Kidney (tissue), 14 donors: ENCODE data around the gene SEMA5A. TPM values are rescaled to one million over a fixed set of nuclear protein-coding genes. Genes with fewer than 3 reads are reported as not detected.

ENCODE experiments used
- DNase-seq, 5 donors: peaks; one replicate each; pipeline ENCODE4 v3.0.0-alpha.2; 2013 to 2020
- FAIRE-seq: peaks from 2 replicates; lab custom pipeline; 2012; peaks lifted over from hg19 to GRCh38; lab: Jason Lieb, UNC
- H3K27ac ChIP-seq, 2 donors: one replicate each; pipeline ENCODE4 v1.7.0; 2013; ENCODE audit warnings: low read depth in 2 of 2, low read length in 2 of 2, inconsistent platforms in 1 of 2
- H3K27me3 ChIP-seq: one replicate; pipeline ENCODE4 v1.7.1; 2013; ENCODE audit warnings: low read length, inconsistent platforms; ENCODE audit not compliant: control insufficient read depth, insufficient read depth
- H3K36me3 ChIP-seq, 3 donors: one replicate each; pipeline versions ENCODE4 v1.7.0 to v1.7.1; 2013; ENCODE audit warnings: low read length in 3 of 3, control low read depth in 1 of 3, inconsistent platforms in 1 of 3; ENCODE audit not compliant: insufficient read depth in 3 of 3, control insufficient read depth in 2 of 3
- H3K4me1 ChIP-seq, 3 donors: one replicate each; pipeline versions ENCODE4 v1.7.0 to v1.7.1; 2013; ENCODE audit warnings: low read length in 3 of 3, inconsistent platforms in 1 of 3, low read depth in 1 of 3; ENCODE audit not compliant: control insufficient read depth in 2 of 3, insufficient read depth in 2 of 3
- H3K4me3 ChIP-seq, 3 donors: one replicate each; pipeline versions ENCODE4 v1.7.0 to v1.8.1; 2013; ENCODE audit warnings: low read length in 3 of 3, control low read depth in 1 of 3, inconsistent platforms in 1 of 3
- H3K9ac ChIP-seq, 3 donors: one replicate each; pipeline versions ENCODE4 v1.7.0 to v1.7.1; 2013; ENCODE audit warnings: low read length in 3 of 3, control low read depth in 1 of 3, inconsistent platforms in 1 of 3
- H3K9me3 ChIP-seq, 3 donors: one replicate each; pipeline versions ENCODE4 v1.7.0 to v1.7.1; 2013; ENCODE audit warnings: low read length in 3 of 3, control low read depth in 1 of 3, inconsistent platforms in 1 of 3; ENCODE audit not compliant: control insufficient read depth in 2 of 3, insufficient read depth in 1 of 3
- intact Hi-C: fragments of 100-400 bp; cut with DNase I; formaldehyde crosslinking; loops from one replicate; pipeline ENCODE4 v1.11.1; 2022
- polyA plus RNA-seq: library from polyadenylated mRNA; stranded (reverse); fragments of 350-450 nt; fragmentation: Illumina TruSeq; extraction: RNeasy Lipid Tissue Mini Kit (QIAGEN cat#74804); gene quantifications from one replicate; pipeline ENCODE4 v1.2.3, GENCODE V29; 2014; ENCODE audit warnings: low read depth, low replicate concordance; ENCODE audit not compliant: insufficient read depth
- total RNA-seq: library from RNA; stranded (reverse); fragmentation: NEBNext Ultra II Directional; extraction: Animal tissue kit (Norgen Biotek cat#: 25700); gene quantifications from one replicate; pipeline ENCODE4 v1.2.1, GENCODE V29; 2021
- TF ChIP-seq, protein P1 (sequence below): IDR thresholded peaks from 3 replicates; pipeline ENCODE4 v1.5.1; 2012; ENCODE audit warnings: mild to moderate bottlenecking, moderate library complexity, borderline replicate concordance; ENCODE audit not compliant: insufficient read depth; ENCODE audit errors: extremely low read depth
- donor health status: control.
- donor health status: control.
- donor health status: control.
- donor health status: control.
- donor health status: control.
- donor health status: DM: yes; HTN: yes; CAD: no.
- donor health status: Normal renal cell carcinoma (clear cell type).

The SEMA5A gene
- total and polyA plus RNA-seq, 2 donors from 2014 or later, result 7.9 to 23.3 TPM

DNA sequence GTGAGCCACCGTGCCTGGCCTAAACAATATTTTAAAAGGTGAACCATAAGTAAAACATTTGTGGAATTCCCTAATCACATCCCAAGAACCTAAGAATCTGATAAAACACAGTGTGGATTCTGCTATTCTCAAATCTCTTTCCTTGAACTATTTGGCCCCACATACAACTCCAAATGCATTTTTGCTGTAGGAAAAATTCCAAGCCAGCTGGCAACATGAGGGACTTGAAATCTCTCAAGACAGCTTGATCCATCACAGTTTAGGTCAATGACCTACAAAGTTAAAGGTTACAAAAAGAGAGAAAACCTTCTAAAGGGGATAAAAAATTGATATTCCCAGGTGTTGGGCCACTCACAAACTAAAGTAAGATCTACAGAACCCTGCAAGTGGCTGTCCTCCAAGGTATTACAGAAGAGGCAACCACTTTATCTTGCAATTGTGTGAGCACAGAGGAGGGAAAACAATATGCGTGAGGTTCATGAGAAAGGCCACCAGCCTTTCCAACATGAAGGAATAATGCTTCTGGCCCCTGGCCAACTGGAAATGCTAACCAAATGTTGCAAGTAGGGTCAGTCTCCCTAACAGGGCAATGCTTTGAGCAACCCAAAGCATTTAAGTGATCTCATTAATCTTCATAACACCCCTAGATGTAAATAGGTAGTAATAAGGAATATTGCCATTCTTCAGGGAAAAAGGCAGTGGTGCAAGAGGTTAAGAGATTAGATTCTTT is 221.4 kb downstream of the SEMA5A start:
- TF ChIP-seq, protein P1, sequence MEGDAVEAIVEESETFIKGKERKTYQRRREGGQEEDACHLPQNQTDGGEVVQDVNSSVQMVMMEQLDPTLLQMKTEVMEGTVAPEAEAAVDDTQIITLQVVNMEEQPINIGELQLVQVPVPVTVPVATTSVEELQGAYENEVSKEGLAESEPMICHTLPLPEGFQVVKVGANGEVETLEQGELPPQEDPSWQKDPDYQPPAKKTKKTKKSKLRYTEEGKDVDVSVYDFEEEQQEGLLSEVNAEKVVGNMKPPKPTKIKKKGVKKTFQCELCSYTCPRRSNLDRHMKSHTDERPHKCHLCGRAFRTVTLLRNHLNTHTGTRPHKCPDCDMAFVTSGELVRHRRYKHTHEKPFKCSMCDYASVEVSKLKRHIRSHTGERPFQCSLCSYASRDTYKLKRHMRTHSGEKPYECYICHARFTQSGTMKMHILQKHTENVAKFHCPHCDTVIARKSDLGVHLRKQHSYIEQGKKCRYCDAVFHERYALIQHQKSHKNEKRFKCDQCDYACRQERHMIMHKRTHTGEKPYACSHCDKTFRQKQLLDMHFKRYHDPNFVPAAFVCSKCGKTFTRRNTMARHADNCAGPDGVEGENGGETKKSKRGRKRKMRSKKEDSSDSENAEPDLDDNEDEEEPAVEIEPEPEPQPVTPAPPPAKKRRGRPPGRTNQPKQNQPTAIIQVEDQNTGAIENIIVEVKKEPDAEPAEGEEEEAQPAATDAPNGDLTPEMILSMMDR, result no peak
- Histone ChIP-seq H3K4me1 (no peaks in the 10 kb centered on the region), H3K27me3 (no peaks in the 10 kb centered on the region), H3K4me3 (no peak overlapping the region), H3K9ac (no peak overlapping the region), H3K9me3 (no peaks in the 10 kb centered on the region), H3K27ac (no peak overlapping the region), H3K36me3 (no peaks in the 10 kb centered on the region)
- no peak for FAIRE-seq
- DNase-seq, result peak in 2 of 5 donors; percentile 17 to 57
- intact Hi-C loops, result no loop called here

DNA sequence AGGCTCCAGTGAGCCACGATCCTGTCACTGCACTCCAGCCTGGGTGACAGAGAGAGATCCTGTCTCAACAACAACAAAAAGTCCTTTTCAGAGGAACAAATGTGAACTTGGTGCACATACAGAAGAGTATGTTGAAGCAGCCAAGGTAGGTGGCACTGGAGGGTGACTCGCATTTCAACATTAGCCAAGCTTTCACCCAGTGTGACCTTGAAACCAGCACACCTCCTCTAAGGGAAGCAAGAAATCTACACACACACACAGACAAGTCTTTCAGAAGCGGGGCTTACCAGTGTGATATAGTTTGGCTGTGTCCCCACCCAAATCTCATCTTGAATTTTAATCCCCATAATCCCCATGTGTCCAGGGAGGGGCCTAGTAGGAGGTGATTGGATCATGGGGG is 225.2 kb downstream of the SEMA5A start:
- TF ChIP-seq, protein P1, result no peak
- DNase-seq, result no peak
- Histone ChIP-seq H3K36me3 (peaks cover 0 to 3% (median 0%) of the 10 kb centered on the region in 3 donors), H3K27me3 (no peaks in the 10 kb centered on the region), H3K4me3 (no peak overlapping the region), H3K9me3 (no peaks in the 10 kb centered on the region), H3K4me1 (no peaks in the 10 kb centered on the region), H3K27ac (no peak overlapping the region), H3K9ac (no peak overlapping the region)
- no peak for FAIRE-seq
- intact Hi-C loops, result no loop called here

DNA sequence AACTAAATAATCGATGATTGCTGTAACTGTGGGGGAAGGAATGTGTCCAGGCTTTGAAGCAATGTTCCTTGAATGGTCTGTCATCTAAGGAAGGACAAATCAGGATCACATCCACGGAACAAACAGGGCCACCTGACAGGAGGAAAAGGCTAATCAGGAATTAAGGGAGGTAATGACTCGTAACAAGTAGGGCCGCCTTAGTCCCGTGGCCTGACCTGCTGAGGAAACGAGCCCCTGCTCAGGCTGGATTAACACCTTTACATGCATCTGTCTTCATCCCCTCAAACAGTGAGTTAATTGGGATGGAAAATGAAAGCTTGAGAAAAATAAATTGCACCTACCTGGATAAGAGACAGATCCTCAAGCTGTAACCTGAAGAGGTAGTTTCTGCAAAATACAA is 227.8 kb downstream of the SEMA5A start:
- H3K9ac ChIP-seq, result no peak overlapping the region
- H3K27me3 ChIP-seq, result no peaks in the 10 kb centered on the region
- H3K4me1 ChIP-seq, result peaks cover 0 to 6% (median 3%) of the 10 kb centered on the region in 3 donors
- FAIRE-seq, result no peak
- H3K9me3 ChIP-seq, result no peaks in the 10 kb centered on the region
- intact Hi-C loops, result no loop called here
- TF ChIP-seq, protein P1, result no peak
- no peak for DNase-seq
- no peak overlapping the region for H3K4me3 ChIP-seq
- no peak overlapping the region for H3K27ac ChIP-seq
- H3K36me3 ChIP-seq, result peaks cover 0 to 3% (median 0%) of the 10 kb centered on the region in 3 donors
